ENCODE measurements around the gene SLC7A5. TPM values are rescaled to one million over a fixed set of nuclear protein-coding genes. Genes with fewer than 3 reads are reported as not detected.
"Not testable (repeated sequence)": the region's sequence is repeated elsewhere in the genome, so short reads cannot be mapped to it uniquely, and the experiment has no call there.

The SLC7A5 gene
- polyA plus RNA-seq, 2 of the 4 experiments (the other 2 are of a cell fraction): 265 to 972 TPM

DNA sequence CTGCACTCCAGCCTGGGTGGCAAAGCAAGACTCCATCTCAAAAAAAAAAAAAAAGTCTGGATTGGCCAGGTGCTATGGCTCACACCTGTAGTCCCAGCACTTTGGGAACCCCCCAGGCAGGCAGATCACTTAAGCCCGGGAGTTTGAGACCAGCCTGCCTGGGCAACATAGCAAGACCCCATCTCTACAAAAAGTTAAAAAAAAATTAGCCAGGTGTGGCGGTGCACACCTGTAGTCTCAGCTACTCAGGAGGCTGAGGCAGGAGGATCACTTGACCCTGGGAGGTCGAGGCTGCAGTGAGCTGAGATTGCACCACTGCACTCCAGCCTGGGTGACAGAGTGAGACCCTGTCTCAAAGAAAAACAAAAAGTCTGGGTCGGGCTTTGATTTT is 42.9 kb downstream of the SLC7A5 start:
- FAIRE-seq: not testable (repeated sequence)
- peaks cover 79% of the 10 kb centered on the region for H3K4me1 ChIP-seq

DNA sequence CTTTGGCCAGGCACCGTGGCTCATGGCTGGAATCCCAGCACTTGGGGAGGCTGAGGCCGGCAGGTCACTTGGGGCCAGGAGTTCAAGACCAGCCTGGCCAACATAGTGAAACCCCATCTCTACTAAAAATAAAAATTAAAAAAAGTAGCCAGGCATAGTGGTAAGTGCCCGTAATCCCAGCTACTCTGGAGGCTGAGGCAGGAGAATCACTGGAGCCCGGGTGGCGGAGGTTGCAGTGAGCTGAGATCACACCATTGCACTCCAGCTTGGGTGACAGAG is 43.5 kb downstream of the SLC7A5 start:
- Histone ChIP-seq H3K27ac (peak overlapping the region; percentile 97 to 99), H3K4me1 (peaks cover 73% of the 10 kb centered on the region), H3K4me2 (peak overlapping the region; percentile 6; the same call in 1 of the 3 replicates)
- ChIA-PET CTCF (interaction anchor here (0.7 to 30.2 kb wide), 9 partner anchors 11 to 46 kb away, joined by 3 to 417 read pairs (median 8); no protein-coding TSS in a partner anchor), POLR2A (interaction anchor here (0.8 to 6.3 kb wide), 6 partner anchors 13 to 47 kb away, joined by 3 to 52 read pairs (median 6); no protein-coding TSS in a partner anchor)
- H3K4me3 ChIP-seq; H3K9me3 ChIP-seq; ATAC-seq; FAIRE-seq; DNase-seq (ENCODE audit: low read depth in 1 of 2, low spot score in 1 of 2): not testable (repeated sequence)
- WGBS (ENCODE audit: missing lambda C conversion rate): 50% methylated on average over 5 of the region's 5 CpGs
- TF ChIP-seq JUN (IDR thresholded peaks at IDR 0.05): 0 out of 5 replicates have a peak, but pooled peaks of 1 of the 2 experiments have one; percentile 4
- 0 out of 2 replicates have a peak, but pooled peaks have one; percentile 22 for TF ChIP-seq HOXB13 (CRISPR knock-in tag; IDR thresholded peaks at IDR 0.05; ENCODE audit: low read depth)

More for the DNA sequence above, 42.9 kb downstream of the SLC7A5 start:
- TF ChIP-seq, protein P1, sequence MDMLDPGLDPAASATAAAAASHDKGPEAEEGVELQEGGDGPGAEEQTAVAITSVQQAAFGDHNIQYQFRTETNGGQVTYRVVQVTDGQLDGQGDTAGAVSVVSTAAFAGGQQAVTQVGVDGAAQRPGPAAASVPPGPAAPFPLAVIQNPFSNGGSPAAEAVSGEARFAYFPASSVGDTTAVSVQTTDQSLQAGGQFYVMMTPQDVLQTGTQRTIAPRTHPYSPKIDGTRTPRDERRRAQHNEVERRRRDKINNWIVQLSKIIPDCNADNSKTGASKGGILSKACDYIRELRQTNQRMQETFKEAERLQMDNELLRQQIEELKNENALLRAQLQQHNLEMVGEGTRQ (IDR thresholded peaks at IDR 0.05): 0 out of 2 replicates have a peak, but pooled peaks have one; percentile 1
- TF ChIP-seq CEBPB (IDR thresholded peaks at IDR 0.05): peak in 1 of 2 experiments; percentile 47; a peak in 2 of 4 replicates
- H3K9me3 ChIP-seq; DNase-seq (ENCODE audit: low read depth in 1 of 2, low spot score in 1 of 2); H3K4me3 ChIP-seq; ATAC-seq: not testable (repeated sequence)
- CTCF ChIA-PET: interaction anchor here (1.9 to 30.2 kb wide), 7 partner anchors 10 to 46 kb away, joined by 5 to 417 read pairs (median 15); no protein-coding TSS in a partner anchor
- H3K27ac ChIP-seq: peak overlapping the region; percentile 97 to 99
- WGBS (ENCODE audit: missing lambda C conversion rate): 66% methylated on average over 3 of the region's 4 CpGs
- POLR2A ChIA-PET: interaction anchor here (2.0 to 6.3 kb wide), 3 partner anchors 19 to 47 kb away, joined by 6 to 52 read pairs (median 26); no protein-coding TSS in a partner anchor
- 0 out of 3 replicates have a peak overlapping the region, but pooled peaks have one; percentile 12 for H3K4me2 ChIP-seq

DNA sequence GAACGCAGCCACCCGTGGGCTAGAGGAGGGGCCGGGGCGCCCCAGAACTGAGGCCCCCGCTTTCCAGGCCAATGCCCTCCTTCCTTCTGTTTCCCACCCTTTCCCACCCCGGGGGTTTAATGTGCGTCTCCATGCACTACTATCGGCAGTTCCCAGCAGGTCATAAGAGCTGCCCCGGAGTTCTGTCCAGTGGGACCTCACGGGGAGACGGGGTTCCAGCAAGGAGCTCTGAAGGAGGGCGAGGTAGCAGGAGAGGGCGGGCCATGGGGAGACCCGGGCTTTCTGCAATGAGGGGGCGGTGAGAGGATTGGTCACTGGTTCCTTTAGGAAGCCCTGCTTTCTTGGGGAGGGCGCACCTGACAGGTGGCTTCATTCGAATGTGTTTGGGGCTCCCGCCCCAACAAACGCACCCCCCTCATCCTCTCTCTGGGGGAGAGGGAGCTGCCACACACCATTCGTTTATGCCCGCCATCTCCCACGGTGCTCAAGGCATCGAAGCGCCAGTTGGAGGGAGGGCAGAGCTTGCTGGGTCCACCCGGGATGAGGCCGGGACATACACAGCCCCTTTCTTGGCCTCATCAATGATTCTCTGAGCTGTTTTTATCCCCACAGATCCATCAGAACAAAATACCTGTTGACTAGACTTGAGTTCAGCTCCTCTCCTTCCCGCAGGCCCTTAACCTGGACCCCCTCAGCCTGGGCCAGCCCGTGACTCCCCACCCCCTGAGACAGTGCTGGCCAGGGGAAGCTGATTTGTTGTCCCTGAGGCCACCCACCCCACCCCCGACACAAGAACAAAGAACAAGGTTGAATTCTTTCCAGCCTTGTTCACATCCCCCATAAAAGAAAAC is 44.1 kb downstream of the SLC7A5 start:
- TF ChIP-seq, protein P2, sequence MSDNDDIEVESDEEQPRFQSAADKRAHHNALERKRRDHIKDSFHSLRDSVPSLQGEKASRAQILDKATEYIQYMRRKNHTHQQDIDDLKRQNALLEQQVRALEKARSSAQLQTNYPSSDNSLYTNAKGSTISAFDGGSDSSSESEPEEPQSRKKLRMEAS (IDR thresholded peaks at IDR 0.05): peak; percentile 23; the same call in 1 of the 2 replicates
- TF ChIP-seq FOSL2 (IDR thresholded peaks at IDR 0.05) (no peak), FOSL2 (CRISPR knock-in tag; IDR thresholded peaks at IDR 0.05) (0 out of 2 replicates have a peak, but pooled peaks have one; percentile 26), TFCP2L1 (CRISPR knock-in tag; IDR thresholded peaks at IDR 0.05) (peak; percentile 95), TP53 (CRISPR knock-in tag; IDR thresholded peaks at IDR 0.05) (peak; percentile 12; the same call in 1 of the 2 replicates), BHLHE40 (IDR thresholded peaks at IDR 0.05; ENCODE audit: low read depth, low read length) (no peak), EP300 (IDR thresholded peaks at IDR 0.05) (no peak), FOSB (CRISPR knock-in tag; IDR thresholded peaks at IDR 0.05) (peak; percentile 94), NFE2L2 (conservative IDR thresholded peaks at IDR 0.05; ENCODE audit: low read length) (no peak), POLR2AphosphoS2 (conservative IDR thresholded peaks at IDR 0.05; ENCODE audit: low read length) (peak; percentile 51), HOXA7 (CRISPR knock-in tag; IDR thresholded peaks at IDR 0.05) (peak; percentile 80), JUN (IDR thresholded peaks at IDR 0.05) (0 out of 5 replicates have a peak, but pooled peaks of 1 of the 2 experiments have one; percentile 7)
- TF ChIP-seq, protein P3, sequence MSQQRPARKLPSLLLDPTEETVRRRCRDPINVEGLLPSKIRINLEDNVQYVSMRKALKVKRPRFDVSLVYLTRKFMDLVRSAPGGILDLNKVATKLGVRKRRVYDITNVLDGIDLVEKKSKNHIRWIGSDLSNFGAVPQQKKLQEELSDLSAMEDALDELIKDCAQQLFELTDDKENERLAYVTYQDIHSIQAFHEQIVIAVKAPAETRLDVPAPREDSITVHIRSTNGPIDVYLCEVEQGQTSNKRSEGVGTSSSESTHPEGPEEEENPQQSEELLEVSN (IDR thresholded peaks at IDR 0.05; ENCODE audit: borderline replicate concordance, low read depth): no peak
- TF ChIP-seq, protein P4, sequence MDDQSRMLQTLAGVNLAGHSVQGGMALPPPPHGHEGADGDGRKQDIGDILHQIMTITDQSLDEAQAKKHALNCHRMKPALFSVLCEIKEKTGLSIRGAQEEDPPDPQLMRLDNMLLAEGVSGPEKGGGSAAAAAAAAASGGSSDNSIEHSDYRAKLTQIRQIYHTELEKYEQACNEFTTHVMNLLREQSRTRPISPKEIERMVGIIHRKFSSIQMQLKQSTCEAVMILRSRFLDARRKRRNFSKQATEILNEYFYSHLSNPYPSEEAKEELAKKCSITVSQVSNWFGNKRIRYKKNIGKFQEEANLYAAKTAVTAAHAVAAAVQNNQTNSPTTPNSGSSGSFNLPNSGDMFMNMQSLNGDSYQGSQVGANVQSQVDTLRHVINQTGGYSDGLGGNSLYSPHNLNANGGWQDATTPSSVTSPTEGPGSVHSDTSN (IDR thresholded peaks at IDR 0.05): 0 out of 2 replicates have a peak, but pooled peaks have one; percentile 10
- POLR2A ChIA-PET: interaction anchor here (0.8 to 6.3 kb wide), 7 partner anchors 12 to 46 kb away, joined by 3 to 52 read pairs (median 5); partner anchors contain the start of gene SLC7A5
- H3K4me3 ChIP-seq: no peak overlapping the region
- H3K27ac ChIP-seq: peak overlapping the region; percentile 97 to 99
- ATAC-seq: peak in 1 of 2 experiments; percentile 2; a peak in 3 of 6 replicates
- FAIRE-seq: no peak
- 66% methylated on average over 29 of the region's 29 CpGs for WGBS (ENCODE audit: missing lambda C conversion rate)
- DNase-seq (ENCODE audit: low read depth in 1 of 2, low spot score in 1 of 2): peak in 1 of 2 experiments; percentile 64
- CTCF ChIA-PET: interaction anchor here (0.5 to 30.2 kb wide), 11 partner anchors 12 to 46 kb away, joined by 3 to 417 read pairs (median 7); no protein-coding TSS in a partner anchor
- H3K4me1 ChIP-seq: peaks cover 67% of the 10 kb centered on the region
- H3K9me3 ChIP-seq: no peaks in the 10 kb centered on the region
- H3K4me2 ChIP-seq: peak overlapping the region; percentile 6; the same call in 2 of the 3 replicates

Measured in A549 (cell line).